GM23338 (cell line): ENCODE results near the gene HOXA9. TPM values are rescaled to one million over a fixed set of nuclear protein-coding genes. Genes with fewer than 3 reads are reported as not detected.

Source experiments
- ATAC-seq: fragments of 200-7000 bp; cut with Tn5 transposase; 3 replicates; pipeline ENCODE4 v1.9.1; 2020
- DNase-seq: peaks from one replicate; pipeline ENCODE4 v3.0.0-alpha.2; 2015; ENCODE audit warnings: low spot score
- H2AFZ ChIP-seq: fragments of 200-600 bp; sonication (generic); 2 replicates; pipeline ENCODE4 v1.8.0; 2016; ENCODE audit warnings: antibody characterized with exemption, mild to moderate bottlenecking, moderate library complexity
- H3F3A ChIP-seq: fragments of 200-600 bp; sonication (generic); replicated peaks from 2 replicates; pipeline ENCODE4 v1.8.0; 2017; ENCODE audit warnings: antibody characterized with exemption, mixed run types, low read depth
- H3K27ac ChIP-seq: fragments of 200-600 bp; sonication (generic); 2 replicates; pipeline ENCODE4 v1.6.1; 2016; ENCODE audit warnings: low read depth
- H3K27me3 ChIP-seq: fragments of 200-600 bp; sonication (generic); 2 replicates; pipeline ENCODE4 v1.8.0; 2016; ENCODE audit warnings: mild to moderate bottlenecking, mixed run types, moderate library complexity; ENCODE audit not compliant: insufficient read depth
- H3K36me3 ChIP-seq: fragments of 200-600 bp; sonication (generic); 2 replicates; pipeline ENCODE4 v1.8.0; 2016; ENCODE audit warnings: mild to moderate bottlenecking; ENCODE audit not compliant: insufficient read depth
- H3K4me1 ChIP-seq: fragments of 200-600 bp; sonication (generic); 2 replicates; pipeline ENCODE4 v1.8.0; 2016; ENCODE audit warnings: mild to moderate bottlenecking, moderate library complexity; ENCODE audit not compliant: insufficient read depth
- H3K4me2 ChIP-seq: fragments of 200-600 bp; sonication (generic); 2 replicates; pipeline ENCODE4 v1.7.1; 2017; ENCODE audit warnings: mixed run types
- H3K4me3 ChIP-seq: fragments of 200-600 bp; sonication (generic); 2 replicates; pipeline ENCODE4 v1.6.1; 2016; ENCODE audit warnings: mixed run types
- H3K79me2 ChIP-seq: fragments of 200-600 bp; sonication (generic); replicated peaks from 2 replicates; pipeline ENCODE4 v1.8.0; 2017; ENCODE audit warnings: mild to moderate bottlenecking; ENCODE audit not compliant: insufficient read depth
- H3K9me2 ChIP-seq: fragments of 200-600 bp; sonication (generic); 2 replicates; pipeline ENCODE4 v1.8.0; 2017; ENCODE audit not compliant: insufficient read depth
- H4K20me1 ChIP-seq: fragments of 200-600 bp; sonication (generic); replicated peaks from 2 replicates; pipeline ENCODE4 v1.8.0; 2017; ENCODE audit warnings: mild to moderate bottlenecking; ENCODE audit not compliant: insufficient read depth
- H3K27ac Mint-ChIP-seq: 2 replicates; pipeline ENCODE4 v1.8.0; 2020; ENCODE audit warnings: inconsistent platforms, mild to moderate bottlenecking, moderate library complexity, mixed read lengths
- H3K27me3 Mint-ChIP-seq: 3 replicates; pipeline ENCODE4 v1.8.0; 2022; ENCODE audit warnings: low read depth, mild to moderate bottlenecking, moderate library complexity, mixed read lengths, inconsistent platforms; ENCODE audit not compliant: insufficient read depth, poor library complexity
- H3K36me3 Mint-ChIP-seq: 3 replicates; pipeline ENCODE4 v1.8.0; 2021; ENCODE audit warnings: low read depth, mild to moderate bottlenecking, inconsistent platforms, moderate library complexity, mixed read lengths
- H3K4me1 Mint-ChIP-seq: 3 replicates; pipeline ENCODE4 v1.8.0; 2020; ENCODE audit warnings: mild to moderate bottlenecking, inconsistent platforms, mixed read lengths
- H3K4me3 Mint-ChIP-seq: 3 replicates; pipeline ENCODE4 v1.8.0; 2021; ENCODE audit warnings: moderate library complexity, mild to moderate bottlenecking, inconsistent platforms, mixed read lengths
- H3K9me3 Mint-ChIP-seq: 3 replicates; pipeline ENCODE4 v1.8.0; 2020; ENCODE audit warnings: moderate library complexity, mild to moderate bottlenecking, inconsistent platforms, mixed read lengths
- EZH2 ChIP-seq: fragments of 200-600 bp; sonication (generic); IDR thresholded peaks from one replicate; pipeline ENCODE4 v1.8.0; 2017; ENCODE audit warnings: antibody characterized with exemption, mild to moderate bottlenecking, low read depth; ENCODE audit not compliant: unreplicated experiment
- EZH2phosphoT487 ChIP-seq: fragments of 200-600 bp; sonication (generic); IDR thresholded peaks from one replicate; pipeline ENCODE4 v1.8.1; 2018; ENCODE audit warnings: antibody characterized with exemption; ENCODE audit not compliant: unreplicated experiment
- POLR2AphosphoS5 ChIP-seq: IDR thresholded peaks from 2 replicates; pipeline ENCODE4 v1.6.1; 2016; ENCODE audit warnings: antibody characterized with exemption, low read depth
- STAT1 ChIP-seq: IDR thresholded peaks from one replicate; pipeline ENCODE4 v1.6.1; 2016; ENCODE audit warnings: antibody characterized with exemption; ENCODE audit not compliant: unreplicated experiment
- ZNF114 ChIP-seq: fragments of 250-450 bp; sonication (Bioruptor Pico); IDR thresholded peaks from 2 replicates; pipeline ENCODE4 v1.5.0; 2020; ENCODE audit warnings: mild to moderate bottlenecking, moderate library complexity
- ZNF331 ChIP-seq: fragments of 250-450 bp; sonication (Bioruptor Pico); IDR thresholded peaks from 2 replicates; pipeline ENCODE4 v1.5.0; 2020; ENCODE audit warnings: low read depth, mild to moderate bottlenecking, moderate library complexity
- polyA plus RNA-seq: library from polyadenylated mRNA; unstranded; fragments of >200 nt; fragmentation: Nextera tagmentation; extraction: Ambion mirVana; gene quantifications from 2 replicates; pipeline ENCODE4 v1.2.1, GENCODE V29; 2016
- total RNA-seq: library from RNA; depleted of rRNA; stranded (reverse); fragments of >200 nt; shearing (Covaris generic); gene quantifications from 2 replicates; pipeline ENCODE4 v1.2.3, GENCODE V29; 2014
- TF ChIP-seq, protein P1 (sequence below): IDR thresholded peaks from one replicate; pipeline ENCODE4 v1.6.1; 2018; ENCODE audit warnings: antibody characterized with exemption; ENCODE audit not compliant: unreplicated experiment

The HOXA9 gene
- total and polyA plus RNA-seq, 2 experiments from 2014 or later = not detected

DNA sequence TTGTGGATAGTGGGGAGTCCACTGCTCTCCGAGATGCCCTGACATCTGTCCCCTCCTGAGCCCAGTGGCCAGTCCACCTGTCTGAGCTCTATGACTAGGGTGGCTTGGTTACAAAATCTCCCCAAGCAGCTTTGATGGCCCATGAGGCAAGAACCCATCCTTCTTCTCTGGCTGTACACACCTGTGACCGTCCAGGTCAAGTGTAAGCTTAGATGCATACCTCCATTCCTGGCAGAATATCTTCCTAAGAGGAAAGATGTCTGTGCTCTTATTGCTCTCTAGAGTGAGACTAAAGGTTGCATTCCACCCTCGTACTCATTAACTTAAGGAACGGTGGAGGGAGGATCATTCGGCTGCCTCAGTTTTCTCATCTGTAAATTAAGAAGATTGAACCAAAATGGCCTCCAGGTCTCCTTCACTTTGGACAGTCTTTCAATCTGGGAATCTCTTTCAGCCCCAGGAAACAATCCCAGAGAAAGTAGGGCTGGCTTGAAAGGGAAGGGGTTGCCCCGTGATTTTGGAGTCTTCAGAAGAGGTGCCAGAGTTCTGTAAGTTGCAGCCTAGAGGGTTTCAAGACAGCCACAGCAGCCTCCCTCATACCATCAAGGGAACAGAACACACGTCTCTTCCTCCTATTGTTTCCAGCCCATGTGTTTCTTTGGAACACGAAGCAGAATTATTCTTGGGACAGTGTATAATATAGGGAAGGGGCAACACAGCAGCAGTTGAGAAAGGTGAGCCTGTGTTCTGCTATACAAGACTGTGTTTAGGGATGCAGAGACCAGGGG lies 40.2 kb downstream of the HOXA9 start:
- no peak overlapping the region for H3K4me2 ChIP-seq
- no peaks in the 10 kb centered on the region for H3K9me2 ChIP-seq
- no peak for DNase-seq
- Mint-ChIP-seq H3K27me3 (peaks cover 99% of the 10 kb centered on the region), H3K9me3 (peaks cover 6% of the 10 kb centered on the region; the same call in 1 of the 3 replicates), H3K4me3 (no peak overlapping the region), H3K36me3 (no peaks in the 10 kb centered on the region), H3K4me1 (peaks cover 16% of the 10 kb centered on the region), H3K27ac (no peak overlapping the region)
- H3K27ac ChIP-seq = no peak overlapping the region
- H3K27me3 ChIP-seq = peaks cover 100% of the 10 kb centered on the region
- peaks cover 56% of the 10 kb centered on the region for H3F3A ChIP-seq
- peaks cover 14% of the 10 kb centered on the region; the same call in 1 of the 2 replicates for H3K4me1 ChIP-seq
- peaks cover 63% of the 10 kb centered on the region for H4K20me1 ChIP-seq
- no peaks in the 10 kb centered on the region for H3K79me2 ChIP-seq
- H2AFZ ChIP-seq = no peak overlapping the region
- no peak for ATAC-seq
- no peak overlapping the region for H3K4me3 ChIP-seq
- TF ChIP-seq POLR2AphosphoS5 = no peak
- TF ChIP-seq EZH2 = peak; percentile 91
- no peak for TF ChIP-seq STAT1
- TF ChIP-seq, protein P1, sequence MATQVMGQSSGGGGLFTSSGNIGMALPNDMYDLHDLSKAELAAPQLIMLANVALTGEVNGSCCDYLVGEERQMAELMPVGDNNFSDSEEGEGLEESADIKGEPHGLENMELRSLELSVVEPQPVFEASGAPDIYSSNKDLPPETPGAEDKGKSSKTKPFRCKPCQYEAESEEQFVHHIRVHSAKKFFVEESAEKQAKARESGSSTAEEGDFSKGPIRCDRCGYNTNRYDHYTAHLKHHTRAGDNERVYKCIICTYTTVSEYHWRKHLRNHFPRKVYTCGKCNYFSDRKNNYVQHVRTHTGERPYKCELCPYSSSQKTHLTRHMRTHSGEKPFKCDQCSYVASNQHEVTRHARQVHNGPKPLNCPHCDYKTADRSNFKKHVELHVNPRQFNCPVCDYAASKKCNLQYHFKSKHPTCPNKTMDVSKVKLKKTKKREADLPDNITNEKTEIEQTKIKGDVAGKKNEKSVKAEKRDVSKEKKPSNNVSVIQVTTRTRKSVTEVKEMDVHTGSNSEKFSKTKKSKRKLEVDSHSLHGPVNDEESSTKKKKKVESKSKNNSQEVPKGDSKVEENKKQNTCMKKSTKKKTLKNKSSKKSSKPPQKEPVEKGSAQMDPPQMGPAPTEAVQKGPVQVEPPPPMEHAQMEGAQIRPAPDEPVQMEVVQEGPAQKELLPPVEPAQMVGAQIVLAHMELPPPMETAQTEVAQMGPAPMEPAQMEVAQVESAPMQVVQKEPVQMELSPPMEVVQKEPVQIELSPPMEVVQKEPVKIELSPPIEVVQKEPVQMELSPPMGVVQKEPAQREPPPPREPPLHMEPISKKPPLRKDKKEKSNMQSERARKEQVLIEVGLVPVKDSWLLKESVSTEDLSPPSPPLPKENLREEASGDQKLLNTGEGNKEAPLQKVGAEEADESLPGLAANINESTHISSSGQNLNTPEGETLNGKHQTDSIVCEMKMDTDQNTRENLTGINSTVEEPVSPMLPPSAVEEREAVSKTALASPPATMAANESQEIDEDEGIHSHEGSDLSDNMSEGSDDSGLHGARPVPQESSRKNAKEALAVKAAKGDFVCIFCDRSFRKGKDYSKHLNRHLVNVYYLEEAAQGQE = no peak
- H3K36me3 ChIP-seq = no peaks in the 10 kb centered on the region

DNA sequence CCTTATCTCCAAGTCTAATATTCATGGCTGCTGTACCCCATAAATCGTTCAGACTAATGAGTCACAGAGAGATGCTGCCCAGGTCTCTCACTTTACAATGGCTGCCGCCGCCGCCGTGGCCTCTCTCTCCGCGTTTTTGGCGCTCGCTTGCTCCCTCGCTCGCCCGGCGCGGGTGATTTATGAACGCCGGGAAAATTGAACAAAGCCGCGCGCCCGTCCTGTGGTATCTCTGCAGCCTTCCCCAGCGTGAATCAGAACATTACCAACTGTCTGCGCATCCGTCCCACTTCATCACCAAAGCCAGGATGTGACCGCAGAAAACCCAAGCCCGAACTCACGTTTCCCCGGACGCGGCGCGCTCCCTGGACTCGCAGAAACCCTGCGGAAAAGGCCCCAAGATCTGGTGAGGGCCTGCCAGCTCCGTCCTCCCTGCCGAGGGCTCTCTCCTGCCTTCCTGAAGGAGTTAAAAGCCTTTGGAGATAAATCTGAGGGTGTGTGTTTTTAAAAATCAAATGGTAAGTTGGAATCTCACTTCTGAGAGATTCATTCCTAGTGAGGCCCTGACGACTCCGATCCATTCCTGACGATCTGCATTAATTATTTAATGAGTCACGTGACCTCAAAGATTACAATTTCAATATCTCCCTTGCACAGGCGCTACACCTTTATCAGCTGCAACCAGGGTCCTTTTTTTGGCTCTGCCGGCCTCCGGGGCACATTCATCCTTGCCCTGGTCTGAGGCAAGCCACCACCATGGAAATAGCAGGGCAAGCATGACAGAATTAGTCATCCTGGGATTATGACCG lies 41.0 kb downstream of the HOXA9 start:
- H2AFZ ChIP-seq = no peak overlapping the region
- H3K27ac ChIP-seq = no peak overlapping the region
- no peaks in the 10 kb centered on the region for H3K79me2 ChIP-seq
- Mint-ChIP-seq H3K4me3 (no peak overlapping the region; the same call in 2 of the 3 replicates), H3K27ac (no peak overlapping the region), H3K4me1 (peaks cover 16% of the 10 kb centered on the region), H3K9me3 (peaks cover 6% of the 10 kb centered on the region; the same call in 1 of the 3 replicates), H3K27me3 (peaks cover 100% of the 10 kb centered on the region), H3K36me3 (no peaks in the 10 kb centered on the region)
- peaks cover 14% of the 10 kb centered on the region; the same call in 1 of the 2 replicates for H3K4me1 ChIP-seq
- TF ChIP-seq EZH2phosphoT487 (peak; percentile 94), ZNF331 (CRISPR knock-in tag) (no peak), EZH2 (peak; percentile 90), STAT1 (no peak), ZNF114 (CRISPR knock-in tag) (no peak)
- TF ChIP-seq, protein P1 = no peak
- ATAC-seq (no peak), DNase-seq (no peak)
- H3K27me3 ChIP-seq = peaks cover 100% of the 10 kb centered on the region
- peaks cover 62% of the 10 kb centered on the region for H3F3A ChIP-seq
- peaks cover 71% of the 10 kb centered on the region for H4K20me1 ChIP-seq
- H3K4me2 ChIP-seq = no peak overlapping the region
- H3K4me3 ChIP-seq = no peak overlapping the region
- H3K9me2 ChIP-seq = no peaks in the 10 kb centered on the region
- no peaks in the 10 kb centered on the region for H3K36me3 ChIP-seq
